OCI-LY3 (cell line): Measurements from ENCODE around the gene LEO1.

Experiments used
- H2AFZ ChIP-seq: fragments of 200-600, 300-600 bp; shearing (Covaris generic); 2 replicates; pipeline ENCODE4 v1.6.0; 2014; ENCODE audit warnings: antibody characterized with exemption, low read depth, low read length
- H3K27ac ChIP-seq: fragments of 200-600, 300-600 bp; sonication (generic); 2 replicates; pipeline ENCODE4 v1.5.1; 2014; ENCODE audit warnings: mild to moderate bottlenecking, low read length, moderate library complexity, mixed read lengths
- H3K27me3 ChIP-seq: fragments of 200-600, 300-600 bp; sonication (generic); 2 replicates; pipeline ENCODE4 v1.6.1; 2014; ENCODE audit warnings: low read depth, low read length, mixed read lengths
- H3K36me3 ChIP-seq: fragments of 200-600, 300-600 bp; sonication (generic); replicated peaks from 2 replicates; pipeline ENCODE3; 2014; ENCODE audit warnings: low read depth, low read length, mixed read lengths
- H3K4me1 ChIP-seq: fragments of 300-600, 200-600 bp; sonication (generic); 2 replicates; pipeline ENCODE4 v1.6.1; 2014; ENCODE audit warnings: low read length, mixed read lengths
- H3K4me2 ChIP-seq: fragments of 200-600, 300-600 bp; sonication (generic); 2 replicates; pipeline ENCODE4 v1.6.1; 2014; ENCODE audit warnings: low read length, mixed read lengths
- H3K4me3 ChIP-seq: fragments of 300-600, 200-600 bp; sonication (generic); 2 replicates; pipeline ENCODE4 v1.5.1; 2014; ENCODE audit warnings: antibody characterized with exemption, mild to moderate bottlenecking, low read length, moderate library complexity
- H3K79me2 ChIP-seq: fragments of 300-600, 200-600 bp; shearing (Covaris generic); 2 replicates; pipeline ENCODE4 v1.6.1; 2014; ENCODE audit warnings: mild to moderate bottlenecking, low read length, mixed read lengths
- H3K9ac ChIP-seq: fragments of 300-600, 200-600 bp; shearing (Covaris generic); 2 replicates; pipeline ENCODE4 v1.6.0; 2014; ENCODE audit warnings: mild to moderate bottlenecking, low read length, moderate library complexity
- H3K9me3 ChIP-seq: fragments of 200-600, 300-600 bp; shearing (Covaris generic); 2 replicates; pipeline ENCODE4 v1.6.1; 2014; ENCODE audit warnings: low read length, mixed read lengths; ENCODE audit not compliant: insufficient read depth
- H4K20me1 ChIP-seq: fragments of 200-600, 300-600 bp; sonication (generic); 2 replicates; pipeline ENCODE4 v1.6.1; 2016; ENCODE audit warnings: low read length, mixed read lengths; ENCODE audit not compliant: insufficient read depth
- CTCF ChIP-seq: fragments of 200-600, 300-600 bp; sonication (generic); IDR thresholded peaks from 2 replicates; pipeline ENCODE4 v1.5.1; 2014; ENCODE audit warnings: antibody characterized with exemption, low read length, low read depth
- EZH2phosphoT487 ChIP-seq: fragments of 200-600 bp; shearing (Covaris generic); IDR thresholded peaks from 2 replicates; pipeline ENCODE4 v1.6.1; 2018; ENCODE audit warnings: antibody characterized with exemption, mixed run types, low read depth

The LEO1 gene

GRCh38 chr15:51932161-51932560, 39.4 kb downstream of the LEO1 start:
- H2AFZ ChIP-seq, result no peak overlapping the region
- no peak for TF ChIP-seq EZH2phosphoT487
- TF ChIP-seq CTCF, result no peak
- no peaks in the 10 kb centered on the region for H3K79me2 ChIP-seq
- H3K27ac ChIP-seq, result no peak overlapping the region
- H3K9ac ChIP-seq, result no peak overlapping the region
- H3K4me2 ChIP-seq, result no peak overlapping the region
- peaks cover 18% of the 10 kb centered on the region for H3K36me3 ChIP-seq
- H4K20me1 ChIP-seq, result 0 out of 2 replicates have a peak, but pooled peaks cover 2% of the 10 kb centered on the region
- H3K27me3 ChIP-seq, result no peaks in the 10 kb centered on the region
- H3K4me1 ChIP-seq, result peaks cover 23% of the 10 kb centered on the region
- no peaks in the 10 kb centered on the region for H3K9me3 ChIP-seq
- H3K4me3 ChIP-seq, result no peak overlapping the region

GRCh38 chr15:51931638-51932037, 39.9 kb downstream of the LEO1 start:
- Histone ChIP-seq H3K4me1 (peaks cover 22% of the 10 kb centered on the region), H3K4me3 (no peak overlapping the region), H3K79me2 (no peaks in the 10 kb centered on the region), H4K20me1 (0 out of 2 replicates have a peak, but pooled peaks cover 2% of the 10 kb centered on the region), H3K27me3 (no peaks in the 10 kb centered on the region), H3K4me2 (no peak overlapping the region), H2AFZ (no peak overlapping the region), H3K27ac (no peak overlapping the region), H3K9me3 (no peaks in the 10 kb centered on the region), H3K9ac (no peak overlapping the region), H3K36me3 (peaks cover 18% of the 10 kb centered on the region)
- TF ChIP-seq CTCF (no peak), EZH2phosphoT487 (no peak)

GRCh38 chr15:51931016-51931415, 40.6 kb downstream of the LEO1 start:
- no peaks in the 10 kb centered on the region for H3K9me3 ChIP-seq
- no peak overlapping the region for H3K9ac ChIP-seq
- H3K4me3 ChIP-seq, result no peak overlapping the region
- TF ChIP-seq CTCF, result no peak
- no peak for TF ChIP-seq EZH2phosphoT487
- H3K36me3 ChIP-seq, result peaks cover 17% of the 10 kb centered on the region
- H3K79me2 ChIP-seq, result no peaks in the 10 kb centered on the region
- peaks cover 16% of the 10 kb centered on the region for H3K4me1 ChIP-seq
- no peaks in the 10 kb centered on the region for H3K27me3 ChIP-seq
- H3K4me2 ChIP-seq, result no peak overlapping the region
- H4K20me1 ChIP-seq, result 0 out of 2 replicates have a peak, but pooled peaks cover under 1% of the 10 kb centered on the region
- no peak overlapping the region for H2AFZ ChIP-seq
- no peak overlapping the region for H3K27ac ChIP-seq

DNA sequence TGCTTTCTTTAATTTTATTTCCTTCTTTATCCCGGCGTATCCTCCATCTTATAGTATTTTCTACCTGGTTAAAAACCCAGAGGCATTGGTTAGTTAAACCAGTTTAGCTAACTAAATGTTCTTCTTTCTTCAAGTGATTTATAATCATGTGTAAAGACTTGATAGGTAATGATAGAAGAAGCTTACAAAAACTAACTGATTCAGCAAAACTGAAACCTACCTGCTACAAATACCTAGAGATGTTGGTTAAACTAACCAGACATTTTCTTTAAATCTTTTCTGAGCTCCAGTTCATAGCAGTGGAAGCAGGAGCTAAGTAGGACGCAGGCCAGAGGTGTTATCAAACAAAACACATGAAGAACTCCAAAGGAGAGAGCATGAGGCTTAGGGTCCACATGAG, 44.8 kb downstream of the LEO1 start:
- H2AFZ ChIP-seq, result no peak overlapping the region
- H3K9me3 ChIP-seq, result no peaks in the 10 kb centered on the region
- no peak for TF ChIP-seq CTCF
- TF ChIP-seq EZH2phosphoT487, result no peak
- no peaks in the 10 kb centered on the region for H3K79me2 ChIP-seq
- no peak overlapping the region for H3K27ac ChIP-seq
- no peak overlapping the region for H3K4me3 ChIP-seq
- H4K20me1 ChIP-seq, result no peaks in the 10 kb centered on the region
- no peak overlapping the region for H3K9ac ChIP-seq
- no peak overlapping the region for H3K4me2 ChIP-seq
- peaks cover 38% of the 10 kb centered on the region for H3K36me3 ChIP-seq
- H3K27me3 ChIP-seq, result no peaks in the 10 kb centered on the region
- no peaks in the 10 kb centered on the region for H3K4me1 ChIP-seq
